HL-60 (cell line): ENCODE data around the gene CEPT1.

Experiments
- CTCF ChIP-seq: IDR thresholded peaks from one replicate; pipeline ENCODE4 v1.5.1; 2011; ENCODE audit warnings: low read length, control low read depth, inconsistent platforms; ENCODE audit not compliant: insufficient read depth
- POLR2AphosphoS5 ChIP-seq: IDR thresholded peaks from 2 replicates; pipeline ENCODE4 v1.6.1; 2012; ENCODE audit warnings: low read depth
- SPI1 ChIP-seq: IDR thresholded peaks from 2 replicates; pipeline ENCODE4 v1.6.1; 2012; ENCODE audit warnings: low read depth, mild to moderate bottlenecking, borderline replicate concordance
- TF ChIP-seq, protein P1 (sequence below): IDR thresholded peaks from 2 replicates; pipeline ENCODE4 v1.6.1; 2012; ENCODE audit warnings: low read depth; ENCODE audit not compliant: insufficient replicate concordance

- no peak for TF ChIP-seq CTCF
- no peak for TF ChIP-seq SPI1
- TF ChIP-seq, protein P1, sequence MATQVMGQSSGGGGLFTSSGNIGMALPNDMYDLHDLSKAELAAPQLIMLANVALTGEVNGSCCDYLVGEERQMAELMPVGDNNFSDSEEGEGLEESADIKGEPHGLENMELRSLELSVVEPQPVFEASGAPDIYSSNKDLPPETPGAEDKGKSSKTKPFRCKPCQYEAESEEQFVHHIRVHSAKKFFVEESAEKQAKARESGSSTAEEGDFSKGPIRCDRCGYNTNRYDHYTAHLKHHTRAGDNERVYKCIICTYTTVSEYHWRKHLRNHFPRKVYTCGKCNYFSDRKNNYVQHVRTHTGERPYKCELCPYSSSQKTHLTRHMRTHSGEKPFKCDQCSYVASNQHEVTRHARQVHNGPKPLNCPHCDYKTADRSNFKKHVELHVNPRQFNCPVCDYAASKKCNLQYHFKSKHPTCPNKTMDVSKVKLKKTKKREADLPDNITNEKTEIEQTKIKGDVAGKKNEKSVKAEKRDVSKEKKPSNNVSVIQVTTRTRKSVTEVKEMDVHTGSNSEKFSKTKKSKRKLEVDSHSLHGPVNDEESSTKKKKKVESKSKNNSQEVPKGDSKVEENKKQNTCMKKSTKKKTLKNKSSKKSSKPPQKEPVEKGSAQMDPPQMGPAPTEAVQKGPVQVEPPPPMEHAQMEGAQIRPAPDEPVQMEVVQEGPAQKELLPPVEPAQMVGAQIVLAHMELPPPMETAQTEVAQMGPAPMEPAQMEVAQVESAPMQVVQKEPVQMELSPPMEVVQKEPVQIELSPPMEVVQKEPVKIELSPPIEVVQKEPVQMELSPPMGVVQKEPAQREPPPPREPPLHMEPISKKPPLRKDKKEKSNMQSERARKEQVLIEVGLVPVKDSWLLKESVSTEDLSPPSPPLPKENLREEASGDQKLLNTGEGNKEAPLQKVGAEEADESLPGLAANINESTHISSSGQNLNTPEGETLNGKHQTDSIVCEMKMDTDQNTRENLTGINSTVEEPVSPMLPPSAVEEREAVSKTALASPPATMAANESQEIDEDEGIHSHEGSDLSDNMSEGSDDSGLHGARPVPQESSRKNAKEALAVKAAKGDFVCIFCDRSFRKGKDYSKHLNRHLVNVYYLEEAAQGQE = no peak
- TF ChIP-seq POLR2AphosphoS5 = no peak
Observed at GRCh38 chr1:111097356-111098099, 42.5 kb upstream of the CEPT1 start.
